Kidney (tissue), 14 donors: ENCODE results near the gene CACFD1. TPM values are rescaled to one million over a fixed set of nuclear protein-coding genes. Genes with fewer than 3 reads are reported as not detected.

Experiments
- DNase-seq, 5 donors: peaks; one replicate each; pipeline ENCODE4 v3.0.0-alpha.2; 2013 to 2020
- FAIRE-seq: peaks from 2 replicates; lab custom pipeline; 2012; peaks lifted over from hg19 to GRCh38; lab: Jason Lieb, UNC
- H3K27ac ChIP-seq, 2 donors: one replicate each; pipeline ENCODE4 v1.7.0; 2013; ENCODE audit warnings: low read depth in 2 of 2, low read length in 2 of 2, inconsistent platforms in 1 of 2
- H3K27me3 ChIP-seq: one replicate; pipeline ENCODE4 v1.7.1; 2013; ENCODE audit warnings: low read length, inconsistent platforms; ENCODE audit not compliant: control insufficient read depth, insufficient read depth
- H3K36me3 ChIP-seq, 3 donors: one replicate each; pipeline versions ENCODE4 v1.7.0 to v1.7.1; 2013; ENCODE audit warnings: low read length in 3 of 3, control low read depth in 1 of 3, inconsistent platforms in 1 of 3; ENCODE audit not compliant: insufficient read depth in 3 of 3, control insufficient read depth in 2 of 3
- H3K4me1 ChIP-seq, 3 donors: one replicate each; pipeline versions ENCODE4 v1.7.0 to v1.7.1; 2013; ENCODE audit warnings: low read length in 3 of 3, inconsistent platforms in 1 of 3, low read depth in 1 of 3; ENCODE audit not compliant: control insufficient read depth in 2 of 3, insufficient read depth in 2 of 3
- H3K4me3 ChIP-seq, 3 donors: one replicate each; pipeline versions ENCODE4 v1.7.0 to v1.8.1; 2013; ENCODE audit warnings: low read length in 3 of 3, control low read depth in 1 of 3, inconsistent platforms in 1 of 3
- H3K9ac ChIP-seq, 3 donors: one replicate each; pipeline versions ENCODE4 v1.7.0 to v1.7.1; 2013; ENCODE audit warnings: low read length in 3 of 3, control low read depth in 1 of 3, inconsistent platforms in 1 of 3
- H3K9me3 ChIP-seq, 3 donors: one replicate each; pipeline versions ENCODE4 v1.7.0 to v1.7.1; 2013; ENCODE audit warnings: low read length in 3 of 3, control low read depth in 1 of 3, inconsistent platforms in 1 of 3; ENCODE audit not compliant: control insufficient read depth in 2 of 3, insufficient read depth in 1 of 3
- CTCF ChIP-seq: IDR thresholded peaks from 3 replicates; pipeline ENCODE4 v1.5.1; 2012; ENCODE audit warnings: mild to moderate bottlenecking, moderate library complexity, borderline replicate concordance; ENCODE audit not compliant: insufficient read depth; ENCODE audit errors: extremely low read depth
- intact Hi-C: fragments of 100-400 bp; cut with DNase I; formaldehyde crosslinking; loops from one replicate; pipeline ENCODE4 v1.11.1; 2022
- polyA plus RNA-seq: library from polyadenylated mRNA; stranded (reverse); fragments of 350-450 nt; fragmentation: Illumina TruSeq; extraction: RNeasy Lipid Tissue Mini Kit (QIAGEN cat#74804); gene quantifications from one replicate; pipeline ENCODE4 v1.2.3, GENCODE V29; 2014; ENCODE audit warnings: low read depth, low replicate concordance; ENCODE audit not compliant: insufficient read depth
- total RNA-seq: library from RNA; stranded (reverse); fragmentation: NEBNext Ultra II Directional; extraction: Animal tissue kit (Norgen Biotek cat#: 25700); gene quantifications from one replicate; pipeline ENCODE4 v1.2.1, GENCODE V29; 2021
- donor health status: control.
- donor health status: control.
- donor health status: control.
- donor health status: control.
- donor health status: control.
- donor health status: DM: yes; HTN: yes; CAD: no.
- donor health status: Normal renal cell carcinoma (clear cell type).

Gene CACFD1
- total and polyA plus RNA-seq, 2 donors from 2014 or later, result 37.3 to 37.8 TPM

DNA sequence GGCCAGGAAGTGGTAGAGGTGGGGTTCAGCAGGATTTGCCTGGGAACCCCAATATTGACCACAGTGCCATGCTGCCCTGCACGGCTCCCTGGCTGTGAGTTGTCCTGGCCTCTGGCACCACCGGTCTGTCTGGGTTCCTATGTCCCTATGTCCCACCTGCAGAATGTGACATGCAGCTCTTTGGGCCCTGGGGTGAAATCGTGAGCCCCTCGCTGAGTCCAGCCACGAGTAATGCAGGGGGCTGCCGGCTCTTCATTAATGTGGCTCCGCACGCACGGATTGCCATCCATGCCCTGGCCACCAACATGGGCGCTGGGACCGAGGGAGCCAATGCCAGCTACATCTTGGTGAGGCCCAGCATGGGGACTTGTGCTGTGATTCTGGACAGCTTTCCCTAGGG, 2.0 kb upstream of the CACFD1 start:
- H3K9me3 ChIP-seq, result no peaks in the 10 kb centered on the region
- no peak overlapping the region for H3K4me3 ChIP-seq
- DNase-seq (no peak), FAIRE-seq (no peak)
- H3K27me3 ChIP-seq, result no peaks in the 10 kb centered on the region
- no peak overlapping the region for H3K9ac ChIP-seq
- TF ChIP-seq CTCF, result no peak
- no peaks in the 10 kb centered on the region for H3K36me3 ChIP-seq
- intact Hi-C loops, result no loop called here
- no peak overlapping the region for H3K27ac ChIP-seq
- peaks cover 0 to 18% (median 6%) of the 10 kb centered on the region in 3 donors for H3K4me1 ChIP-seq

DNA sequence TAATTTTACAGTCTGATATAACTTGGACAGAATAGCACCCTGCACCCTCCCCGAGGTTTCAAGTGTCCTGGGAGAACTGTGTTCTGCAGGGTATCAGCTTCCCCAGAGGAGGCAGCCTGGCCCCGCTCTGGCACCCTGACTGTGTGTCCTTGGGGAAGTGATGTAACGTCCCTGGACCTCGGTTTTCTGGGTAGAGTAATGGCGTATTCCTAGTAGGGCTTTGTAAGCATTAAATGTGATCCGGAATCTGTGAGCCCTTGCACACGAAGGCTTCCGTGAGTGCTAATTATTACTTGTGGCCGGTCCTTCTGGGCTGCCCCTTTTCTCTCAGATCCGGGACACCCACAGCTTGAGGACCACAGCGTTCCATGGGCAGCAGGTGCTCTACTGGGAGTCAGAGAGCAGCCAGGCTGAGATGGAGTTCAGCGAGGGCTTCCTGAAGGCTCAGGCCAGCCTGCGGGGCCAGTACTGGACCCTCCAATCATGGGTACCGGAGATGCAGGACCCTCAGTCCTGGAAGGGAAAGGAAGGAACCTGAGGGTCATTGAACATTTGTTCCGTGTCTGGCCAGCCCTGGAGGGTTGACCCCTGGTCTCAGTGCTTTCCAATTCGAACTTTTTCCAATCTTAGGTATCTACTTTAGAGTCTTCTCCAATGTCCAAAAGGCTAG, 1.0 kb upstream of the CACFD1 start:
- Histone ChIP-seq H3K9ac (peak overlapping the region in 1 of 3 donors; percentile 65), H3K36me3 (peaks cover 0 to 3% (median 0%) of the 10 kb centered on the region in 3 donors), H3K4me1 (peaks cover 0 to 20% (median 6%) of the 10 kb centered on the region in 3 donors), H3K27ac (no peak overlapping the region), H3K27me3 (no peaks in the 10 kb centered on the region), H3K4me3 (peak overlapping the region in 2 of 3 donors; percentile 15 to 80), H3K9me3 (no peaks in the 10 kb centered on the region)
- DNase-seq, result peak in 1 of 5 donors; percentile 73
- no peak for FAIRE-seq
- intact Hi-C loops, result no loop called here
- no peak for TF ChIP-seq CTCF

DNA sequence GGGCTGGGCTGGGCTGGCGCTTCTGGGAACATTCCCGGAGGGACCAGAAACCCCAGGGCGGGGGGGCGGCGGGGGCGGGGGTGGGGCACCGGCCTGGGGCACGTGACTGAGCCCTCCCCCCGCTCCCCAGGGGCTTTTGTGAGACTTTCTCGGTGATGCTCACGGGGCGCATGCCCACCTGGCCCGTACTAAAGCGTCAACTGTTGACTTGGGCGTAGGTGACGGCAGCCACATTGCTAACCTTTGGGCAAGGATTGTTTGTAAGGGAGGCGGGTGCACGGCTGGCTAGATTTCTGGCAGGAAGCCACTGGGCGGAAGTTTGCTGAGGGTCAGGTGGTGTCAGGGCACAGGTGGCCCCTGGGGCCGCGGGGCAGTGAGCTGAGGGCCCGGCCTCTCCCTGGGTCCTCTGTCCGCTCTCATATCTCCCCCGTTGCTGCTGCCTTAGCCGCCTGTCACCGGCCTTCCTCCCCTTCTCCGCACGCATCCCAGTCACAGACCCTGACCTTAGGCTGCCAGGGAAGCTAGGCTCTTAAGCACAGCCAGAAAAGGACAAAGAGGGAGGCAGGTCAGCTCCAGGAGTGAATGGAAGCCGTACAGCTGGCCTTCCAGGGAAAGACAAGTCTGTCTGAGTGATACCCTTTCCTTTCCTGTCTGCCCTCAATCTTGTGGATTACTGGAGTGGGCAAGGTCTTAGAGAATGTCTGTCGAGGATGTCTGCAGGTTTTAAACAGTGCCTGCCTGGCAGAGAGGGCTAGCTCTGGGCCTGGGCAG, 812 bp downstream of the CACFD1 start:
- FAIRE-seq (no peak), DNase-seq (peak in 4 of 5 donors; percentile 66 to 93 (median 73))
- H3K9ac ChIP-seq, result peak overlapping the region; percentile 30 to 95 (median 66)
- peaks cover 0 to 20% (median 6%) of the 10 kb centered on the region in 3 donors for H3K4me1 ChIP-seq
- TF ChIP-seq CTCF, result no peak
- H3K27ac ChIP-seq, result peak overlapping the region; percentile 83 to 97
- H3K36me3 ChIP-seq, result peaks cover 0 to 6% (median 0%) of the 10 kb centered on the region in 3 donors
- no peaks in the 10 kb centered on the region for H3K27me3 ChIP-seq
- intact Hi-C loops, result no loop called here
- H3K9me3 ChIP-seq, result no peaks in the 10 kb centered on the region
- peak overlapping the region; percentile 39 to 80 (median 59) for H3K4me3 ChIP-seq
